AG04450 (cell line): ENCODE data around the gene HMBS. TPM values are rescaled to one million over a fixed set of nuclear protein-coding genes. Genes with fewer than 3 reads are reported as not detected.

Experiments used
- CTCF ChIA-PET: fragments of 300-600, 350-600 bp; formaldehyde crosslinking; extraction: SDS; loops from one replicate; lab custom pipeline; 2022; ENCODE audit warnings: antibody characterized with exemption, inconsistent platforms; lab: Charles Lee
- POLR2A ChIA-PET: fragments of 350-600 bp; formaldehyde crosslinking; extraction: SDS; loops from one replicate; lab custom pipeline; 2021; ENCODE audit warnings: antibody characterized with exemption, inconsistent platforms; lab: Yijun Ruan, JAX
- DNase-seq: peaks from one replicate; pipeline ENCODE4 v3.0.0-alpha.2; 2011; ENCODE audit warnings: low read depth, low spot score
- H3K27ac ChIP-seq: one replicate; pipeline ENCODE4 v1.5.1; 2012; ENCODE audit warnings: low read depth, low read length, control low read depth
- H3K27me3 ChIP-seq: one replicate; pipeline ENCODE4 v1.6.0; 2012; ENCODE audit warnings: low read length; ENCODE audit not compliant: control insufficient read depth, insufficient read depth
- H3K4me3 ChIP-seq: 2 replicates; pipeline ENCODE4 v1.5.1; 2011; ENCODE audit warnings: mild to moderate bottlenecking, low read depth, low read length, control low read depth
- H3K9me3 ChIP-seq: 2 replicates; pipeline ENCODE4 v1.5.1; 2012; ENCODE audit warnings: low read length; ENCODE audit not compliant: control insufficient read depth, insufficient read depth
- CTCF ChIP-seq: IDR thresholded peaks from 2 replicates; pipeline ENCODE4 v1.5.1; 2011; ENCODE audit warnings: low read depth, low read length, control low read depth, inconsistent platforms
- polyA plus RNA-seq: library from polyadenylated mRNA; depleted of rRNA; stranded (reverse); fragments of >200 nt; gene quantifications from 2 replicates; pipeline ENCODE4 v1.2.3, GENCODE V29; 2011

Gene HMBS
- polyA plus RNA-seq, 1 experiment = 38.5 TPM

- Histone ChIP-seq H3K27ac (no peak overlapping the region), H3K27me3 (no peaks in the 10 kb centered on the region), H3K4me3 (peak overlapping the region; percentile 80), H3K9me3 (no peaks in the 10 kb centered on the region)
- POLR2A ChIA-PET = no interaction called here
- CTCF ChIA-PET = interaction anchor here (1.2 to 2.3 kb wide), 6 partner anchors 14 to 213 kb away, joined by 3 to 11 read pairs (median 6); partner anchors contain the start of gene CBL
- DNase-seq = no peak
- no peak for TF ChIP-seq CTCF
Observed at GRCh38 chr11:119108857-119109221, 24.2 kb downstream of the HMBS start.

GRCh38 chr11:119109843-119110242 is 25.2 kb downstream of the HMBS start:
- no peaks in the 10 kb centered on the region for H3K27me3 ChIP-seq
- ChIA-PET CTCF (interaction anchor here (1.2 to 2.3 kb wide), 5 partner anchors 15 to 212 kb away, joined by 3 to 11 read pairs (median 6); partner anchors contain the start of gene CBL), POLR2A (interaction anchor here (1.3 kb wide), 1 partner anchor 15 kb away, joined by 3 read pairs; no protein-coding TSS in a partner anchor)
- no peak overlapping the region for H3K27ac ChIP-seq
- H3K4me3 ChIP-seq = no peak overlapping the region
- no peak for DNase-seq
- H3K9me3 ChIP-seq = no peaks in the 10 kb centered on the region
- TF ChIP-seq CTCF = no peak

- H3K4me3 ChIP-seq = no peak overlapping the region
Observed at GRCh38 chr11:119110439-119110838, 25.8 kb downstream of the HMBS start.

GRCh38 chr11:119111361-119111925 is 26.8 kb downstream of the HMBS start:
- H3K27ac ChIP-seq = no peak overlapping the region
- ChIA-PET POLR2A (interaction anchor here (0.6 kb wide), 1 partner anchor 26 kb away, joined by 9 read pairs; no protein-coding TSS in a partner anchor), CTCF (interaction anchor here (0.5 to 1.6 kb wide), 3 partner anchors 34 to 95 kb away, joined by 3 to 6 read pairs (median 5); no protein-coding TSS in a partner anchor)
- H3K9me3 ChIP-seq = no peaks in the 10 kb centered on the region
- no peaks in the 10 kb centered on the region for H3K27me3 ChIP-seq
- TF ChIP-seq CTCF = no peak
- no peak for DNase-seq
- no peak overlapping the region for H3K4me3 ChIP-seq

More at GRCh38 chr11:119110439-119110838, 25.8 kb downstream of the HMBS start:
- ChIA-PET POLR2A (interaction anchor here (1.3 kb wide), 1 partner anchor 16 kb away, joined by 3 read pairs; no protein-coding TSS in a partner anchor), CTCF (interaction anchor here (2.3 kb wide), 1 partner anchor 16 kb away, joined by 6 read pairs; a partner anchor contains a TSS)
- no peak for DNase-seq
- TF ChIP-seq CTCF = no peak
- Histone ChIP-seq H3K27me3 (no peaks in the 10 kb centered on the region), H3K27ac (no peak overlapping the region), H3K9me3 (no peaks in the 10 kb centered on the region)
